Activated naive CD4-positive, alpha-beta T cell treated with anti-CD3 and anti-CD28 coated beads, Interleukin-2, amount 50 U/mL, for 72 hours (primary cell): ENCODE data around the gene CLNK. TPM values are rescaled to one million over a fixed set of nuclear protein-coding genes. Genes with fewer than 3 reads are reported as not detected.
A peak's percentile ranks its signal among the peaks of the same experiment; 100 is the strongest.
"Not testable (repeated sequence)": the region's sequence is repeated elsewhere in the genome, so short reads cannot be mapped to it uniquely, and the experiment has no call there.

Experiments
- ATAC-seq, 2 donors: fragments of 150-1000 bp; cut with Tn5 transposase; 2 replicates each; pipeline ENCODE4 v1.10.0; 2021; ENCODE audit warnings: mild to moderate bottlenecking in 2 of 2, moderate library complexity in 2 of 2
- DNase-seq, 2 donors: peaks; one replicate each; pipeline ENCODE4 v3.0.0; 2021 to 2022; ENCODE audit warnings: low spot score in 2 of 2
- H3K27ac Mint-ChIP-seq, 2 donors: one replicate each; pipeline ENCODE4 v1.8.0; 2022; ENCODE audit warnings: mild to moderate bottlenecking in 2 of 2, mixed read lengths in 2 of 2
- H3K36me3 Mint-ChIP-seq, 2 donors: one replicate each; pipeline ENCODE4 v1.8.0; 2022; ENCODE audit warnings: mixed read lengths in 2 of 2
- H3K9me3 Mint-ChIP-seq, 2 donors: one replicate each; pipeline ENCODE4 v1.8.0; 2022; ENCODE audit warnings: mixed read lengths in 2 of 2
- total RNA-seq, 2 donors: library from RNA; stranded (reverse); gene quantifications; one replicate each; pipeline ENCODE4 v1.2.3, GENCODE V29; 2022

Gene CLNK
- total RNA-seq, 2 donors from 2014 or later, result 0.39 TPM; not detected in 1

DNA sequence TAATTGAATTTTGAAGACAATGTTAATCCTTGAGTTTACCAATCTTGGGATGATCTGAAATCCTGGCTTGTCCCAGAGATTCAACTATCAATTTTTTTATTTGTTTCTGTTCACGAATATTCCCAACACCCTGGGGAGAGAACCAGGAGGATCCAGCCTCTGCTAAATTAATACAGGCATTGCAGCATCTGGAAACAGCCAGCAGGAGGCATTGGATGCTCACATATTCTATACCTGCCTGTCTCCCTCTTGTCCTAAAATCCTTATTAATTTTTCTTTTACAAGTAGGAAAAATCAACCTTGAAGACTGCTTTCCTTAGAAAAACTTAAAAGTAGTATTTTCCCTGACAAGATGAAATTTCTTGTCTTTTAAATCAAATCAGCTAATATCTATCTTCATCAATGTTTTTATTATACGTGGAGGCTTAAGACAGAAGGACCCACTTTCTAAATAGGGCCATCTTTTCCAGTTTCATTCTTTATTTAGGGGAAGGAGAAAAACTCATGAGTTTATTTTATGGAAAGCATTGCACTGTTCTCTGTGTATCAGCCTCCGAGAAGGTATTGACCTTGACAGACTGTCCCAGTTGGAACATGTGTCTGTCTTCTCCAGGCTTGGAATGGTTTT lies 102.4 kb downstream of the CLNK start:
- no peaks in the 10 kb centered on the region for H3K36me3 Mint-ChIP-seq
- no peaks in the 10 kb centered on the region for H3K9me3 Mint-ChIP-seq
- H3K27ac Mint-ChIP-seq, result no peak overlapping the region
- DNase-seq (no peak), ATAC-seq (no peak)

- no peaks in the 10 kb centered on the region for H3K9me3 Mint-ChIP-seq
- ATAC-seq (no peak), DNase-seq (no peak)
- H3K36me3 Mint-ChIP-seq, result no peaks in the 10 kb centered on the region
- no peak overlapping the region for H3K27ac Mint-ChIP-seq
Measured at GRCh38 chr4:10581022-10581421, 103.5 kb downstream of the CLNK start.

- DNase-seq (no peak), ATAC-seq (no peak)
- Mint-ChIP-seq H3K27ac (no peak overlapping the region), H3K9me3 (no peaks in the 10 kb centered on the region), H3K36me3 (no peaks in the 10 kb centered on the region)
Measured at GRCh38 chr4:10579648-10580047, 104.9 kb downstream of the CLNK start.

GRCh38 chr4:10577508-10578426 lies 106.8 kb downstream of the CLNK start:
- DNase-seq, result no peak
- H3K27ac Mint-ChIP-seq, result no peak overlapping the region
- H3K9me3 Mint-ChIP-seq, result no peaks in the 10 kb centered on the region
- H3K36me3 Mint-ChIP-seq, result no peaks in the 10 kb centered on the region
- ATAC-seq, result no peak

- no peak overlapping the region for H3K27ac Mint-ChIP-seq
- H3K9me3 Mint-ChIP-seq, result no peaks in the 10 kb centered on the region
- no peaks in the 10 kb centered on the region for H3K36me3 Mint-ChIP-seq
- DNase-seq (no peak), ATAC-seq (no peak)
Measured at GRCh38 chr4:10577018-10577417, 107.5 kb downstream of the CLNK start.

DNA sequence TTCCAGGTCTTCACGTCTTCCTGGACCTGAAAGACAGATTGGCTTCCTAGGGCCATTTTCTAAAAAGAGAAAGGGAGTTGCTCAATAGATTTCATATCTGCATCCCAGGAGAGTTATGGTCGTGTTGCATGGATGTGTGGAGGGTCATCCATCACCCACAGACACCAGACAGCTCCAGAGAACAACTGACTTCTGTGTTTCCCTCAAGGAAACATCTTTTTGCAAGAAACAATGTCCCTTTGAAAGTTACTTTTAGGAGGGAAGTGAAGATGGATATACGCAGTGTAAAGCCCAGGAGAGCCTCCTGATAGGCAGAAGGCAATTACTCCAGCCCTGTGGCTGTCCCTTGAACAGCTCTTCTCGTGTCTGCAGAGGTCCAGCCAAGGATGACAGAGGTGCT lies 108.3 kb downstream of the CLNK start:
- DNase-seq, result no peak
- H3K36me3 Mint-ChIP-seq, result no peaks in the 10 kb centered on the region
- H3K9me3 Mint-ChIP-seq, result no peaks in the 10 kb centered on the region
- no peak for ATAC-seq
- H3K27ac Mint-ChIP-seq, result no peak overlapping the region

DNA sequence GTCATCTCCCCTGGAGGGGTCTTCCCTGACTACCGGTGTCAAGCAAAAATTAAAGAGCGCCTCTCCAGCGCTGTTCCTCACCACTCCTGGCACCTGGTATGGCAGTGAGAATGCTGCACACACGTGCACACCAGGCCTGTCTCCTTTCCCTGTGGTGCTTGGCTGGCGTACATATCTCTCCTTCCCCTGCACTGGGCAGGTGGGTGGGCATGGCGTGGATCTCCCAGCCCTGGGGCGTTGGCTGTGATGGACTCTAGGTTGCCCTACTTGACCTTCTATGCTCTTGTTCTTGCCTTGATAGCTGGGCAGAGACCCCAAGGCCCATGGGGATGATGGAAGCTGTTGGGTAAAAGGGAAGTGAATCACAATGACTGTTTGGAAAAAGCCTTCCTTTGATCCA lies 109.2 kb downstream of the CLNK start:
- no peaks in the 10 kb centered on the region for H3K9me3 Mint-ChIP-seq
- H3K36me3 Mint-ChIP-seq, result no peaks in the 10 kb centered on the region
- H3K27ac Mint-ChIP-seq, result no peak overlapping the region
- ATAC-seq (no peak), DNase-seq (no peak)

DNA sequence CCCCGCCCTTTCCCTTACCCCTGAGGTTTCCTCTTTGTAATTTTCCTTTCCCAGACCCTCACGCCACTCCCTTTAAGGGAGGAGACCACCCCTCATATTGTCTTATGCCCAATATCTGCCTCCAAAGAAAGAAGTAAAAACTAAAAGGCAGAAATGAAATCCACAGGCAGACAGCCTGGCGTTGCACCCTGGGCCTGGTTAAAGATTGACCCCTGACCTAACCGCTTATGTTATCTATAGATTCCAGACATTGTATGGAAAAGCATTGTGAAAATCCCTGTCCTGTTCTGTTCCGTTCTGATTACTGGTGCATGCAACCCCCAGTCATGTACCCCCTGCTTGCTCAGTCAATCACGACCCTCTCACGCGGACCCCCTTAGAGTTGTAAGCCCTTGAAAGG lies 110.0 kb downstream of the CLNK start:
- not testable (repeated sequence) for DNase-seq, H3K36me3 Mint-ChIP-seq, H3K27ac Mint-ChIP-seq, ATAC-seq, H3K9me3 Mint-ChIP-seq

DNA sequence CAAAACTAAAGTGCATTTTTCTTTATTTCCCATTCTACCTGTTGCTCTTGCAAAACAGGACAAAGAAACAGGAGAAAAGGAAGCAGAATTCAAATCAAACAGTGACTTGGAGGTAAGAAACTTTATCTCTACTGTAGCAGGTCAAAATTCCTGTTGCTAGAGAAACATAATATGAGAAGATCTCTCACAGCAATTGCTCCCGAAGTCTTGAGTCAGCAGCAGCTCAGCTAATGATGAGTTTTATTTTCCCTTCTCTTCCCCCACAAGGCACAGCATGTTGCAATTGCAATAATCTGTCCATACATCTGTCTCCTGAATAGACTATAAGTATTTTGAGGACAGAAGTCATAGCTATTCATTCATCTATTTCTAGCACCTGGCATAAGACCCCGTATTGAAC lies 112.7 kb downstream of the CLNK start:
- Mint-ChIP-seq H3K36me3 (no peaks in the 10 kb centered on the region), H3K9me3 (no peaks in the 10 kb centered on the region), H3K27ac (no peak overlapping the region)
- DNase-seq (no peak), ATAC-seq (no peak)

GRCh38 chr4:10569491-10569890 lies 115.1 kb downstream of the CLNK start:
- Mint-ChIP-seq H3K27ac (no peak overlapping the region), H3K9me3 (no peaks in the 10 kb centered on the region), H3K36me3 (no peaks in the 10 kb centered on the region)
- no peak for DNase-seq
- ATAC-seq, result no peak

- Mint-ChIP-seq H3K9me3 (no peaks in the 10 kb centered on the region), H3K27ac (no peak overlapping the region), H3K36me3 (no peaks in the 10 kb centered on the region)
- DNase-seq (no peak), ATAC-seq (no peak)
Measured at GRCh38 chr4:10567766-10568165, 116.8 kb downstream of the CLNK start.

GRCh38 chr4:10565166-10565780 lies 119.3 kb downstream of the CLNK start:
- Mint-ChIP-seq H3K36me3 (no peaks in the 10 kb centered on the region), H3K9me3 (no peaks in the 10 kb centered on the region), H3K27ac (no peak overlapping the region)
- no peak for ATAC-seq
- DNase-seq, result no peak

DNA sequence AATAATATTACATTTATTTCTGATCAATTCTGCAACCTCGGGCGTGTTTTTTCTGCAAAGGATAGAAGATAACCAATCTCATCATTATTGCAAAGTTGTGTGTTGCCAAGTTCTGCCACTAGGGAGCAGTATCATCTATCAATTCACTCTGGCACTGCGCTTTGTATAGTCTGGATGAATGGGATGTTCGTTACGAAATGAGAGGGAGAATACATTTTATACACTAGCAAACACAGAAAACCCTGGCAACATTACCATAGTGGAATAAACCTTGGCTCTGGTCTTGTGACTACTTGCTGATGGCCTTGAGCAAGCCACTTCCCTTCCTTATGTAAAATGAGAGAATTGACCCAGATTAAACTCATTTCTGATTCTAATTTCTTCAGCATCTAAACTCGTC lies 129.9 kb downstream of the CLNK start:
- Mint-ChIP-seq H3K36me3 (no peaks in the 10 kb centered on the region), H3K9me3 (no peaks in the 10 kb centered on the region), H3K27ac (no peak overlapping the region)
- DNase-seq (peak in 1 of 2 donors; percentile 57), ATAC-seq (peak; percentile 52 to 74)

GRCh38 chr4:10554121-10554520 lies 130.4 kb downstream of the CLNK start:
- no peak for DNase-seq
- ATAC-seq, result no peak
- no peak overlapping the region for H3K27ac Mint-ChIP-seq
- H3K9me3 Mint-ChIP-seq, result no peaks in the 10 kb centered on the region
- H3K36me3 Mint-ChIP-seq, result no peaks in the 10 kb centered on the region

- Mint-ChIP-seq H3K36me3 (no peaks in the 10 kb centered on the region), H3K9me3 (no peaks in the 10 kb centered on the region), H3K27ac (no peak overlapping the region)
- DNase-seq (no peak), ATAC-seq (no peak)
Measured at GRCh38 chr4:10552591-10553280, 131.8 kb downstream of the CLNK start.

DNA sequence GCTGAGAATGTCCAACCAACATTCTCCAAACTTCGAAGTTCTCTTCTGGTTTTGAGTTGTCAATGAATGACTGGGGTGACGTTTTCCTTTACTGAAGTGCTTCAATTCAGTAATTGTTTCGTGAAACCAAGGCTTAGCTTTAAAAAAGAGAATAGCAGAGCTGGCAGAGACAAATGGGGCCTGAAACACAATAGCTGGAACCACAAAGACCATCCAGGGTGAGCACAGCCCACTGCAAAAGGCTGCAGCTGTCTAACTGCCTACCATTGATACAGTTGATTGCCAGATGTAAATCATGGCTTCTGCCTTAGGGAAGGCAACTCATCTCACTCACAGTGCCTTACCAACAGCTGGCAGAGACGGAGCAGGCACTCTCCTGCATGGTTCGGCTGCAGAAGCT lies 148.7 kb downstream of the CLNK start:
- Mint-ChIP-seq H3K9me3 (no peaks in the 10 kb centered on the region), H3K36me3 (no peaks in the 10 kb centered on the region), H3K27ac (no peak overlapping the region)
- DNase-seq (no peak), ATAC-seq (no peak)

- no peak overlapping the region for H3K27ac Mint-ChIP-seq
- ATAC-seq (no peak), DNase-seq (no peak)
- no peaks in the 10 kb centered on the region for H3K36me3 Mint-ChIP-seq
- H3K9me3 Mint-ChIP-seq, result no peaks in the 10 kb centered on the region
Measured at GRCh38 chr4:10534820-10535219, 149.7 kb downstream of the CLNK start.
